IMR-90 (cell line): ENCODE data around the gene CD3E. TPM values are rescaled to one million over a fixed set of nuclear protein-coding genes. Genes with fewer than 3 reads are reported as not detected.

Experiments
- ATAC-seq: fragments of 200-7000 bp; cut with Tn5 transposase; 2 replicates; pipeline ENCODE4 v1.9.1; 2020; ENCODE audit warnings: low read depth, mild to moderate bottlenecking, moderate library complexity
- BruUV-seq: library from RNA; stranded (reverse); fragments of 400-500 nt; replicated peaks from 2 replicates; lab custom pipeline; 2021; lab: Mats Ljungman, UMichigan
- CTCF ChIA-PET: fragments of 300-600 bp; formaldehyde crosslinking; extraction: SDS; loops from one replicate; lab custom pipeline; 2021; ENCODE audit warnings: antibody characterized with exemption; lab: Yijun Ruan, JAX
- POLR2A ChIA-PET: fragments of 300-600 bp; sonication (Branson Sonifier 250); formaldehyde crosslinking; loops from one replicate; lab custom pipeline; 2022; ENCODE audit warnings: antibody characterized with exemption; ENCODE audit not compliant: unreplicated experiment; lab: Charles Lee
- DNase-seq: peaks from one replicate; pipeline ENCODE4 v3.0.0; 2013
- H2AFZ ChIP-seq: replicated peaks from 2 replicates; pipeline ENCODE3; 2013; ENCODE audit warnings: low read length, mild to moderate bottlenecking; ENCODE audit not compliant: poor library complexity
- H2AK5ac ChIP-seq: 2 replicates; pipeline ENCODE4 v1.6.1; 2013; ENCODE audit warnings: low read depth, low read length, inconsistent platforms
- H2AK9ac ChIP-seq: replicated peaks from 2 replicates; pipeline ENCODE3; 2013; ENCODE audit warnings: mild to moderate bottlenecking, low read depth, low read length, moderate library complexity; ENCODE audit not compliant: poor library complexity
- H2BK120ac ChIP-seq: 2 replicates; pipeline ENCODE4 v1.6.1; 2013; ENCODE audit warnings: low read depth, low read length, inconsistent platforms
- H2BK15ac ChIP-seq: 3 replicates; pipeline ENCODE4 v1.6.1; 2013; ENCODE audit warnings: low read depth, low read length, inconsistent platforms
- H2BK20ac ChIP-seq: 2 replicates; pipeline ENCODE4 v1.6.1; 2013; ENCODE audit warnings: low read depth, mild to moderate bottlenecking, inconsistent platforms, low read length, moderate library complexity
- H2BK5ac ChIP-seq: 2 replicates; pipeline ENCODE4 v1.6.1; 2013; ENCODE audit warnings: mild to moderate bottlenecking, low read depth, low read length, inconsistent platforms; ENCODE audit not compliant: poor library complexity, severe bottlenecking
- H3K14ac ChIP-seq: replicated peaks from 2 replicates; pipeline ENCODE4 v1.6.1; 2013; ENCODE audit warnings: low read depth, low read length, inconsistent platforms
- H3K18ac ChIP-seq: 2 replicates; pipeline ENCODE4 v1.6.1; 2013; ENCODE audit warnings: low read depth, low read length, control low read depth
- H3K23ac ChIP-seq: 2 replicates; pipeline ENCODE4 v1.6.1; 2013; ENCODE audit warnings: low read depth, low read length, inconsistent platforms
- H3K27ac ChIP-seq: 2 replicates; pipeline ENCODE4 v1.5.1; 2013; ENCODE audit warnings: mild to moderate bottlenecking, control low read depth, low read length; ENCODE audit not compliant: insufficient read depth
- H3K27me3 ChIP-seq: 2 replicates; pipeline ENCODE4 v1.6.1; 2013; ENCODE audit warnings: low read length; ENCODE audit not compliant: control insufficient read depth, insufficient read depth
- H3K36me3 ChIP-seq: 2 replicates; pipeline ENCODE4 v1.6.1; 2013; ENCODE audit warnings: low read length, mixed read lengths; ENCODE audit not compliant: control insufficient read depth, insufficient read depth
- H3K4ac ChIP-seq: 2 replicates; pipeline ENCODE4 v1.6.1; 2013; ENCODE audit warnings: low read depth, low read length, inconsistent platforms
- H3K4me1 ChIP-seq: 2 replicates; pipeline ENCODE4 v1.6.1; 2013; ENCODE audit warnings: low read length, mixed read lengths; ENCODE audit not compliant: control insufficient read depth, insufficient read depth
- H3K4me2 ChIP-seq: 2 replicates; pipeline ENCODE4 v1.6.1; 2013; ENCODE audit warnings: low read depth, mild to moderate bottlenecking, control low read depth, low read length, moderate library complexity
- H3K4me3 ChIP-seq: 2 replicates; pipeline ENCODE4 v1.5.1; 2013; ENCODE audit warnings: low read depth, mild to moderate bottlenecking, control low read depth, low read length, moderate library complexity; ENCODE audit not compliant: insufficient read depth
- H3K56ac ChIP-seq: 2 replicates; pipeline ENCODE4 v1.6.1; 2013; ENCODE audit warnings: low read length, inconsistent platforms; ENCODE audit not compliant: insufficient read depth; ENCODE audit errors: extremely low read depth
- H3K79me1 ChIP-seq, 2 experiments: 2 replicates each; pipeline ENCODE4 v1.6.1; 2013; ENCODE audit warnings: low read length in 2 of 2, inconsistent platforms in 1 of 2, low read depth in 1 of 2
- H3K9ac ChIP-seq: 2 replicates; pipeline ENCODE4 v1.6.1; 2013; ENCODE audit warnings: low read depth, low read length, control low read depth
- H3K9me1 ChIP-seq: 2 replicates; pipeline ENCODE4 v1.6.1; 2013; ENCODE audit warnings: low read length, inconsistent platforms; ENCODE audit not compliant: insufficient read depth
- H3K9me3 ChIP-seq: 2 replicates; pipeline ENCODE4 v1.6.1; 2013; ENCODE audit warnings: low read length; ENCODE audit not compliant: control insufficient read depth, insufficient read depth
- H4K20me1 ChIP-seq: 2 replicates; pipeline ENCODE4 v1.6.1; 2013; ENCODE audit warnings: low read length, inconsistent platforms; ENCODE audit not compliant: insufficient read depth
- H4K5ac ChIP-seq: 2 replicates; pipeline ENCODE4 v1.6.1; 2013; ENCODE audit warnings: mild to moderate bottlenecking, low read depth, low read length, control low read depth
- H4K8ac ChIP-seq, 2 experiments: 2 replicates each; pipeline ENCODE4 v1.6.1; 2013; ENCODE audit warnings: low read depth in 2 of 2, low read length in 2 of 2, control low read depth in 1 of 2, inconsistent platforms in 1 of 2
- H4K91ac ChIP-seq: 2 replicates; pipeline ENCODE4 v1.6.1; 2013; ENCODE audit warnings: low read depth, low read length, inconsistent platforms; ENCODE audit not compliant: insufficient read depth
- BHLHE40 ChIP-seq: fragments of 150-350 bp; IDR thresholded peaks from 2 replicates; pipeline ENCODE4 v1.6.1; 2016; ENCODE audit warnings: mild to moderate bottlenecking, low read depth, low read length
- CEBPB ChIP-seq: IDR thresholded peaks from 2 replicates; pipeline ENCODE4 v1.6.1; 2012; ENCODE audit warnings: low read depth, low read length, improper control_type of control experiment
- CHD1 ChIP-seq: IDR thresholded peaks from 2 replicates; pipeline ENCODE4 v1.6.1; 2012; ENCODE audit warnings: low read depth, low read length, improper control_type of control experiment
- FOS ChIP-seq: fragments of 150-350 bp; IDR thresholded peaks from 2 replicates; pipeline ENCODE4 v1.6.1; 2016; ENCODE audit warnings: low read depth, low read length
- MAFK ChIP-seq: IDR thresholded peaks from 2 replicates; pipeline ENCODE4 v1.6.1; 2012; ENCODE audit warnings: low read depth, low read length, improper control_type of control experiment
- MAZ ChIP-seq: IDR thresholded peaks from 2 replicates; pipeline ENCODE4 v1.6.1; 2012; ENCODE audit warnings: low read depth, mild to moderate bottlenecking, low read length, improper control_type of control experiment, moderate library complexity, borderline replicate concordance
- MXI1 ChIP-seq: IDR thresholded peaks from 2 replicates; pipeline ENCODE4 v1.6.1; 2012; ENCODE audit warnings: low read depth, mild to moderate bottlenecking, low read length, moderate library complexity, borderline replicate concordance
- NFE2L2 ChIP-seq: fragments of 150-350 bp; IDR thresholded peaks from 2 replicates; pipeline ENCODE4 v1.6.1; 2016; ENCODE audit warnings: low read depth, mild to moderate bottlenecking, low read length
- POLR2A ChIP-seq: IDR thresholded peaks from 2 replicates; pipeline ENCODE4 v1.6.1; 2012; ENCODE audit warnings: mild to moderate bottlenecking, low read depth, low read length
- RAD21 ChIP-seq: IDR thresholded peaks from 2 replicates; pipeline ENCODE4 v1.6.1; 2012; ENCODE audit warnings: low read length, improper control_type of control experiment
- RCOR1 ChIP-seq: IDR thresholded peaks from 2 replicates; pipeline ENCODE4 v1.6.1; 2012; ENCODE audit warnings: mild to moderate bottlenecking, low read length, improper control_type of control experiment; ENCODE audit not compliant: insufficient replicate concordance
- RFX5 ChIP-seq: IDR thresholded peaks from 2 replicates; pipeline ENCODE4 v1.8.0; 2012; ENCODE audit warnings: low read depth, mild to moderate bottlenecking, low read length, moderate library complexity
- SMC3 ChIP-seq: fragments of 150-350 bp; IDR thresholded peaks from 2 replicates; pipeline ENCODE4 v1.6.1; 2016; ENCODE audit warnings: low read depth, mild to moderate bottlenecking, antibody characterized with exemption, low read length, moderate library complexity
- USF2 ChIP-seq: fragments of 150-350 bp; IDR thresholded peaks from 2 replicates; pipeline ENCODE4 v1.6.1; 2017; ENCODE audit warnings: mild to moderate bottlenecking, antibody characterized with exemption, low read length, low read depth
- WGBS, 2 experiments: methylation state at CpG; one replicate each; pipeline versions ENCODE4 v1.1.5 to v1.1.7; 2013; ENCODE audit warnings: missing lambda C conversion rate in 2 of 2; ENCODE audit not compliant: insufficient read length in 1 of 2; ENCODE audit errors: extremely low coverage in 2 of 2; 5-methylcytosine and 5-hydroxymethylcytosine counted together
- dilution Hi-C: fragments of 300-500 bp; cut with HindIII; formaldehyde crosslinking; loops from one replicate; pipeline ENCODE4 v1.14.3; 2018; ENCODE audit warnings: low sequenced_read_pairs; ENCODE audit not compliant: unreplicated experiment
- in situ Hi-C: fragments of 300-500 bp; cut with MboI; formaldehyde crosslinking; loops from 3 replicates; pipeline ENCODE4 v1.14.3; 2019; ENCODE audit warnings: low sequenced_read_pairs, inconsistent platforms, mixed read lengths
- intact Hi-C: fragments of 100-400 bp; cut with micrococcal nuclease; formaldehyde crosslinking; loops from 2 replicates; pipeline ENCODE4 v1.10.0; 2022
- polyA plus RNA-seq, 3 experiments: library from polyadenylated mRNA; depleted of rRNA; stranded (reverse); fragments of >200 nt; gene quantifications; 2 replicates each; pipeline ENCODE4 v1.2.3, GENCODE V29; 2012; ENCODE audit warnings: low replicate concordance in 1 of 3
- total RNA-seq: library from RNA; depleted of rRNA; stranded (reverse); fragments of >200 nt; gene quantifications from 2 replicates; pipeline ENCODE4 v1.2.3, GENCODE V29; 2012
- TF ChIP-seq, protein P1 (sequence below): conservative IDR thresholded peaks from 2 replicates; pipeline ENCODE4 v1.5.1; 2012; ENCODE audit warnings: mild to moderate bottlenecking, low read depth, low read length, improper control_type of control experiment
- TF ChIP-seq, protein P2 (sequence below): fragments of 150-350 bp; IDR thresholded peaks from 2 replicates; pipeline ENCODE4 v1.6.1; 2016; ENCODE audit warnings: low read depth, mild to moderate bottlenecking, low read length, moderate library complexity, borderline replicate concordance

Gene CD3E
- total and polyA plus RNA-seq, 2 of the 4 experiments (the other 2 are of a cell fraction) = not detected

GRCh38 chr11:118272001-118272400 lies 32.5 kb upstream of the CD3E start:
- peaks cover 3% of the 10 kb centered on the region; the same call in 1 of the 2 replicates for H3K27me3 ChIP-seq
- no peak overlapping the region for H3K14ac ChIP-seq
- H2BK5ac ChIP-seq = no peak overlapping the region
- dilution Hi-C loops = no loop called here
- H4K8ac ChIP-seq = no peak overlapping the region
- H3K79me1 ChIP-seq = no peaks in the 10 kb centered on the region
- WGBS, 2 experiments = no CpG with 5 or more reads among the region's 2 CpGs
- no peak overlapping the region for H2AK5ac ChIP-seq
- BruUV-seq = no TSS peak
- H3K56ac ChIP-seq = no peak overlapping the region; the same call in 1 of the 2 replicates
- H4K20me1 ChIP-seq = no peaks in the 10 kb centered on the region
- H2BK15ac ChIP-seq = no peak overlapping the region
- no peak overlapping the region for H3K9ac ChIP-seq
- in situ Hi-C loops = no loop called here
- no peak overlapping the region for H2AK9ac ChIP-seq
- H3K18ac ChIP-seq = no peak overlapping the region
- no peaks in the 10 kb centered on the region for H3K9me3 ChIP-seq
- ATAC-seq = no peak
- H3K4me2 ChIP-seq = no peak overlapping the region
- POLR2A ChIA-PET = no interaction called here
- H3K4me1 ChIP-seq = no peaks in the 10 kb centered on the region
- intact Hi-C loops = no loop called here
- no peak overlapping the region for H2BK120ac ChIP-seq
- H3K27ac ChIP-seq = no peak overlapping the region
- no peak overlapping the region for H3K4ac ChIP-seq
- no peaks in the 10 kb centered on the region for H3K36me3 ChIP-seq
- no peak overlapping the region for H3K4me3 ChIP-seq
- H3K23ac ChIP-seq = no peak overlapping the region
- DNase-seq = no peak
- TF ChIP-seq MAZ (no peak), RFX5 (no peak), FOS (no peak), BHLHE40 (no peak), SMC3 (no peak), RCOR1 (no peak), MAFK (no peak), NFE2L2 (no peak), USF2 (no peak), POLR2A (no peak), CHD1 (no peak), MXI1 (no peak), RAD21 (no peak), CEBPB (no peak)
- TF ChIP-seq, protein P1, sequence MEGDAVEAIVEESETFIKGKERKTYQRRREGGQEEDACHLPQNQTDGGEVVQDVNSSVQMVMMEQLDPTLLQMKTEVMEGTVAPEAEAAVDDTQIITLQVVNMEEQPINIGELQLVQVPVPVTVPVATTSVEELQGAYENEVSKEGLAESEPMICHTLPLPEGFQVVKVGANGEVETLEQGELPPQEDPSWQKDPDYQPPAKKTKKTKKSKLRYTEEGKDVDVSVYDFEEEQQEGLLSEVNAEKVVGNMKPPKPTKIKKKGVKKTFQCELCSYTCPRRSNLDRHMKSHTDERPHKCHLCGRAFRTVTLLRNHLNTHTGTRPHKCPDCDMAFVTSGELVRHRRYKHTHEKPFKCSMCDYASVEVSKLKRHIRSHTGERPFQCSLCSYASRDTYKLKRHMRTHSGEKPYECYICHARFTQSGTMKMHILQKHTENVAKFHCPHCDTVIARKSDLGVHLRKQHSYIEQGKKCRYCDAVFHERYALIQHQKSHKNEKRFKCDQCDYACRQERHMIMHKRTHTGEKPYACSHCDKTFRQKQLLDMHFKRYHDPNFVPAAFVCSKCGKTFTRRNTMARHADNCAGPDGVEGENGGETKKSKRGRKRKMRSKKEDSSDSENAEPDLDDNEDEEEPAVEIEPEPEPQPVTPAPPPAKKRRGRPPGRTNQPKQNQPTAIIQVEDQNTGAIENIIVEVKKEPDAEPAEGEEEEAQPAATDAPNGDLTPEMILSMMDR = no peak
- TF ChIP-seq, protein P2, sequence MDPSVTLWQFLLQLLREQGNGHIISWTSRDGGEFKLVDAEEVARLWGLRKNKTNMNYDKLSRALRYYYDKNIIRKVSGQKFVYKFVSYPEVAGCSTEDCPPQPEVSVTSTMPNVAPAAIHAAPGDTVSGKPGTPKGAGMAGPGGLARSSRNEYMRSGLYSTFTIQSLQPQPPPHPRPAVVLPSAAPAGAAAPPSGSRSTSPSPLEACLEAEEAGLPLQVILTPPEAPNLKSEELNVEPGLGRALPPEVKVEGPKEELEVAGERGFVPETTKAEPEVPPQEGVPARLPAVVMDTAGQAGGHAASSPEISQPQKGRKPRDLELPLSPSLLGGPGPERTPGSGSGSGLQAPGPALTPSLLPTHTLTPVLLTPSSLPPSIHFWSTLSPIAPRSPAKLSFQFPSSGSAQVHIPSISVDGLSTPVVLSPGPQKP = no peak
- H4K91ac ChIP-seq = no peak overlapping the region
- no peak overlapping the region for H2AFZ ChIP-seq
- H2BK20ac ChIP-seq = no peak overlapping the region
- no peak overlapping the region for H4K5ac ChIP-seq
- CTCF ChIA-PET = no interaction called here
- no peaks in the 10 kb centered on the region for H3K9me1 ChIP-seq
